NCI-H2196 (cell line): ENCODE data around the gene FXYD6.
"Not testable (repeated sequence)": the region's sequence is repeated elsewhere in the genome, so short reads cannot be mapped to it uniquely, and the experiment has no call there.

Experiments
- DNase-seq: peaks from one replicate; lab custom pipeline; 2025; ENCODE audit not compliant: unreplicated experiment; lab: John Stamatoyannopoulos, UW

Gene FXYD6

GRCh38 chr11:117819096-117820040 lies 57.1 kb downstream of the FXYD6 start:
- peak; percentile 86 for DNase-seq

DNA sequence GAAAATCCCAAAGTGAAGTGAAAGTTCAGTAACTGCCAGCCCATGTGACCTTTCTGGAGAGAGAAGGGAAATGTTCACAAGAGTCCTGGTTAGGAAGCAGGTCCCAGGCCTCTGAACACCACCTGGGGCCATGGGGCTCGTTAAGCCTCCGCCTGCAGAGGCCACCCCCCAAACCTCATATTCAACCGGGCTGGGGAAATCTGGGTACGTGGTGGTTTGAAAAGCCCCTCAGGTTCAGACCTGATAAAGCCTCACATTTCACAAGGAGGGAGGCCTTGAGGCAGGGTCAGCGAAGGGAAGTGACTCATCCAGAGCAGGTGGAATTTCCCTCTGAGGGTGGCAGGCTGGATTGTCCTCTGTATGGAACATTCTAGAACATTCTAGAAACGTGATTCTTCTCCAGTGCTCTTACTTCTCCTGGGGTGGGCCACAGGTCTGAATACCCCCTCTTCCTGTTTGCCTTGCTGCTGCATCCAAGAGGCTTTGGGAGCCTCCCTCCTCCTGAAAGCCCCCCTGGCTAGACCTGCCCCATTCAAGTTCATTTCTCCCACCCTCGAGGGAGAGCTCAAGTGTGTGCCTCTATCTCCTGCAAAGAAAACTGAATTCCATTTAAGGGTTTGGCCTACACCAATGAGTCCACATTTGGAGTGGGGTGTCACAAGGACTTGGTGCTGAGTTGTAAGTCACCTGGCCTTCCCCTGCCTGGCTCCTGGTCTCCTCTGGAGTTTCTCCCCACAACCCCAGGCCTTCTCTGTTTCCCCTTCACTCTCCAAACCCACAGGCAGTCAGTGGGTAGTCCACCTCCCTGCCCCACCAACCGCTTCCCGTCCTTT lies 58.2 kb downstream of the FXYD6 start:
- DNase-seq, result peak; percentile 22

DNA sequence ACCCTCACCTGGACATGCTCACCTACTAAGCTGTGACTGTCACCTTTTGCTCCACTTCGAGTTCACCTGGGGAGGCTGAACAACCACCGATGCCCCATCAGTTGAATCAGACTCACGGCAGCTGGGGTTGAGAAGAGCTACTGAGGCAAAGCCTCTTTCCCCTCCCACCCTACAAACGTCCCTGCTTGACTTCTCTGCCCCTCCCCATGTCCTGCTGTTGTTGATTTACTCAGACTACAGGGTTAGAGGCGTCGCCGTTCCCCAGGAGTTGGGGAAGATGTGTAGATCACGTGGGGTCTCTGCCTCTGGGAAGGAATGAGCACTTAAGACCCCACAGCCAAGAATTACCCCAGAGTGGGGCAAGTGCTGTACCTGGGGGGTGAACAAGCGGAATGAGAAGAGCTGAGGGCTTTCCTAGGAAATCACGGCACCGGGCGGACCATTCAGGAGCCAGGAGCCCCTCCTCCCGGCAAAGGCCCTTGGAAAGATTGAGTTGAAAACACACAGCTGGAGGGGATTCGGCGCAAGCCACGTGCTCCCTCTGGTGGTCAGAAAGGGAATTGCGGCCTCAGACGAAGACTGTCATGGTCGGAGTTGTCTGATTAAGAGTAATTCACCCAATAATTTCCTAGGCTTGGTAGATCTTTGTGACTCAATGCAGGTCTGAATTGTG lies 59.0 kb downstream of the FXYD6 start:
- DNase-seq, result peak; percentile 84

DNA sequence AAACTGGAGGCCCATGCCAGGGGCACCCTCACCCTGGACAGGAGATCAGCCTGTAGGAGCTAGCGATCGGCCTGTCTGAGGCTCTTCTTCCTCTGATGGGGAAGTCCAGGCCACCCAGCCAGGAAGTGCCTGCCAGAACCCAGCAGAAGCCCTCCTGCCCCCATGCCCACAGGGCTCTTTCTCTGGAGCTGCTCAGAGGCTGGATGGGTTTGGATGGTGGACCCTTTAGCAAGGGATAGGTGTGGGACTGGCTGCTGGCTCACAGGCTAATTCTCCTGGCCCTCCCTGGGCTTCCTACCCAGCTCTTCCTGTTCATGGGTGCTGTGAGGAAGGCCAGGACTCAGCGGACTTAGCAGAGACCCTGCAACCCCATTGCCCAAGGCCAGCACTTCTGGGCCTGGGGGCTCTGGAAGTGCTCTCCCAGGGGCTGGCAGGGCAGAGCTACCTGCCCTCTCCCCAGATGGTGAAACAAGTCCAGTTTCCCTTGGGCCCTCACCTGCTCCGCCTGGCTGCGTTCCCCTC lies 59.6 kb downstream of the FXYD6 start:
- DNase-seq, result no peak

GRCh38 chr11:117816151-117816741 lies 60.2 kb downstream of the FXYD6 start:
- DNase-seq, result no peak

DNA sequence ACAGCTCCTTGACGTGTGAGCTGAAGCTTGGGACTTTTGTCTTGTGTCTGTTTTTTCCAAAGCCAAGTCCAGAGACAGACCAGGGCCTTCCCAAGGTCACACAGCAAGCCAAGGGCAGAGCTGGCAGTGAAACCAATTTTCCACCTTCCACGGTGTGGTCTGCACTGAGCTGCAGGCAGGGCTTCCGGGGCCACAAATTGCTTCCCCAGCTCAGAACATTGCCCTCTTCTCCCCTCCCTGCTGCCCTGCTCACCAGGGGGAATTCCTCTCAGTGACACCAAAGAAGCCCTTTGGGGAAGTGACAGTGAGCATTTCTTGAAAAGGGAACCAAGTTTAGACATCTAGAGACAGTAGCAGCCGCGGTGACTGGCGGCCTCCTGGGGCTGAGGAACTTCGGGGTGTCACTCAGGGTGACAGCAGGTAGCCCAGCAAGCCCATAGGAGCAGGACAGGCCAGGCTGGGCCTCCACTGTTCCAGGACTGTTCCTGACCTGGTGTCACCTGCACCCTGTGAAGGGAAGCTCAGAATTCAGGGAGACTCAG lies 61.1 kb downstream of the FXYD6 start:
- no peak for DNase-seq

DNA sequence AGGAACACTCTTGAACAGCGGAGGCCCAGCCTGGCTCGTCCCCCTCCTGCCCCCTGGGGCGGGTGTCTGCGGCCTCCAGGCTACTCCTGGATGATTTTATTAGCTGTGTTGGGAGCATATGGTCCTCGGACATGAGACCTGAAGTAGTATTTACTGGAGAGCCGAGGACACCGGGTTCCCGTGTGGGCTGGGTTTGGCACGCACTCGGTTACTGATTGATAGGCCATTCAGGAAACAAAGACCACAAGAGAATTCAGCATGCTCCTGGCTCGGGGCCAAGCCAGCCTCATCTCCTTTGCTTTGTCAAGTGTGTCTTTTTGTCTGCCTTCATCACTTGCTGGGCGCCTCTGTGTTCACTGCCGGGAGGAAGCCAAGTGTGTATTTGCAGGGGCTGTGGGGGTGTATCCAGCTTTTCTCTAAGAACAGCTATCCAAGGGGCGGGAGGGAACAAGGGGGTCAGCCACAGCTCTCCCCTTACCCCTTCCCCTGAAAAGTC lies 61.6 kb downstream of the FXYD6 start:
- peak; percentile 87 for DNase-seq

GRCh38 chr11:117814204-117814765 lies 62.2 kb downstream of the FXYD6 start:
- no peak for DNase-seq

- not testable (repeated sequence) for DNase-seq
These were observed 66.4 kb downstream of the FXYD6 start for GRCh38 chr11:117810056-117810451.

- DNase-seq, result peak; percentile 69
These were observed 67.0 kb downstream of the FXYD6 start for GRCh38 chr11:117809236-117810055.

DNA sequence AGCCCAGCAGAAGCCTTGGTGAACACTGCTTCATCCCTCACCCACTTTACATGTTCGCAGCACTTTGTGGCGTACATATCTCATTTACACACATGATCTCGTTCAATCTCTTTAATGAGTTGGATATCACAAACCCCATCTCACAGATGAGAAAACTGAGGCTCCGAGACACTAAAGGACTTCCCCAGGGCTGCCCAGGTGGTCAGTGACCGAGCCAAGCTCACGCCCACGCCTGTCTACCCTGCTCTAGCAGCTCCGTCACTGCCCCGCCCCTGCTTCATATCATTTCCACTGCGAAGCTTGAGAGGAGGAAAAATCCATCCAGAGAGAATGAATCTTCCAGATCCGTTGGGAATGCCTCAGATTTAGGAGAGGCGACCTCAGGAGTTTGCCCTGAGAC lies 67.7 kb downstream of the FXYD6 start:
- no peak for DNase-seq

- DNase-seq, result peak; percentile 73
These were observed 68.8 kb downstream of the FXYD6 start for GRCh38 chr11:117807482-117808327.

DNA sequence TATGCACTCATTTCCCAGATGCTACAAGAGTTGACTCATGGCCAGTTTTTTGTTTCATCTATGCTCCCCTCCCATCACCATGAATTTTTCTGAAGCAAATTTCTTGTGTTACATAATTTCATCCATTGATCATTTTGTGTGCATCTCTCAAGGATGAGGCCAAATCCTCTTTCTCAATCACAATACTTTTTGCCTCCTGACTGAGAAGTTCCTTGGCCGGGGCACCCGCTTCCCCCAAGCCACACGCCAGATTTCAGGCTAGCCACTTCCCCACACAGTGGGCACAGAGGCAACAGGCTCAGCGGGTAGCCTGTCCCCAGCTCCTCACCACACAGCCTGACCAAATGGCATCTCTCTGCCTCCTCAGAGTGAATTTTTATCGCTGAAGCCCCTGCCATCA lies 69.6 kb downstream of the FXYD6 start:
- DNase-seq, result no peak

- no peak for DNase-seq
These were observed 71.4 kb downstream of the FXYD6 start for GRCh38 chr11:117805045-117805444.

DNA sequence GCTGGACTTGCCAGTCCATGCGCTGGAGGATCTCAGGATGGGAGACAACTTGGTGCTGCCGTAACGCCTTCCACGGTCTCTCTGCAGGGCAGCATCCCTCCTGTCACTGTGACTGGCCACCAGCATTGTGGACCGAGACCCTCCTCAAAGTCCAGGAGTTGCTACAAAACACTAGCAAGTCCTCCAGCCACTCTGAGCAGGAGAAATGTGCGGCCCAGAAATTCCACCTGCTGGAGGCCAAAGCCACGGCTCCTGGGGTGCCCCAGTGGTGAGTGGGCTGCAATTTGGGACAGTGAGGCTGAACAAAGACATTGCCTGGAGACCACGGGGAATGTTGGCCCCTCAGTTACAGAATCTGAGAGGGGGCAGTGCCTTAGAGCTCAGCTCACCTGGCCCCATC lies 72.6 kb downstream of the FXYD6 start:
- no peak for DNase-seq

- no peak for DNase-seq
These were observed 76.8 kb downstream of the FXYD6 start for GRCh38 chr11:117799634-117800033.

DNA sequence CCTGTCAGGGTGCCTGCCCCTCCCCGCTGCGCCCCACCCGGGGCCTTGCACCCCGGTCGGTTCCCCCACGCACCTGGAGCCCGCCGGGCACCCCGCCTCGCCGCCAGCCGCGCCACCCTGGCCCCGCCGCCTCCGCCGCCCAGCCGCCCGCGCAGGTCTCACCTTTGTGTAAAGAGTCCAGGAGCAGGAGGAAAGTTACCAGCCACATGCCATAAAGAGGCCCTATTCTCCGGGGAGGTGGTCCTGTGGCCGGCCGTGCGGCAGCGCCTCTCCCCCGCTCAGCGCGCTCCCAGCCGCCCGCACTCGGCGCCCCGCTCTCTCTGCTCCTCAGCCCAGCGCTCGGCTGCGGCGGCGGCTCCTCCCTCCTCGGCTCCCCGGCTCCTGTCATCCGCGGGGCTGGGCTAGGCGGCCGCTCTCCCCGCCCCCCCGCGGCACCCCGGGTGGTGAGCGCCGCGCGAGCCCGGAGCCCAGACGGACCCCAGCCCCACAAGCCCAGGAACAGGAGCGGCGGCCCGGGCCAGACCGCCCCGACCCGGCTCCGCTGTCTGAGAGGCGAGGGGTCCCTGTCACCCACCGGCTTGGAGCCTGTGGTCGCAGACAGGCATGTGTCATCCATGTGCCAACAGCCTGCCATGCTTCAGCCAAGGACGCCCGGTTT lies 79.5 kb downstream of the FXYD6 start, which contains the start of gene DSCAML1:
DSCAML1 (minus strand) TSS at position 345 of the 658 bp plus-strand sequence; CDS start at position 208, 137 bp downstream.
- peak; percentile 56 for DNase-seq
